ENCODE data around the gene CDH15.
"Not testable (repeated sequence)": the region's sequence is repeated elsewhere in the genome, so short reads cannot be mapped to it uniquely, and the experiment has no call there.

DNA sequence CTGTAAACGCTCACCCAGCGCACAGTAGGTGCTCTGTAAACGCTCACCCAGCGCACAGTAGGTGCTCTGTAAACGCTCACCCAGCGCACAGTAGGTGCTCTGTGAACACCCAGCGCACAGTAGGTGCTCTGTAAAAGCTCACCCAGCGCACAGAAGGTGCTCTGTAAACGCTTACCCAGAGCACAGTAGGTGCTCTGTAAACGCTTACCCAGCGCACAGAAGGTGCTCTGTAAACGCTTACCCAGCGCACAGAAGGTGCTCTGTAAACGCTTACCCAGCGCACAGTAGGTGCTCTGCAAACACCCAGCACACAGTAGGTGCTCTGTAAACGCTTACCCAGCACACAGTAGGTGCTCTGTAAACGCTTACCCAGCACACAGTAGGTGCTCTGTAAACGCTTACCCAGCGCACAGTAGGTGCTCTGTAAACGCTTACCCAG, 15.1 kb downstream of the CDH15 start:
- TF ChIP-seq, protein P1, sequence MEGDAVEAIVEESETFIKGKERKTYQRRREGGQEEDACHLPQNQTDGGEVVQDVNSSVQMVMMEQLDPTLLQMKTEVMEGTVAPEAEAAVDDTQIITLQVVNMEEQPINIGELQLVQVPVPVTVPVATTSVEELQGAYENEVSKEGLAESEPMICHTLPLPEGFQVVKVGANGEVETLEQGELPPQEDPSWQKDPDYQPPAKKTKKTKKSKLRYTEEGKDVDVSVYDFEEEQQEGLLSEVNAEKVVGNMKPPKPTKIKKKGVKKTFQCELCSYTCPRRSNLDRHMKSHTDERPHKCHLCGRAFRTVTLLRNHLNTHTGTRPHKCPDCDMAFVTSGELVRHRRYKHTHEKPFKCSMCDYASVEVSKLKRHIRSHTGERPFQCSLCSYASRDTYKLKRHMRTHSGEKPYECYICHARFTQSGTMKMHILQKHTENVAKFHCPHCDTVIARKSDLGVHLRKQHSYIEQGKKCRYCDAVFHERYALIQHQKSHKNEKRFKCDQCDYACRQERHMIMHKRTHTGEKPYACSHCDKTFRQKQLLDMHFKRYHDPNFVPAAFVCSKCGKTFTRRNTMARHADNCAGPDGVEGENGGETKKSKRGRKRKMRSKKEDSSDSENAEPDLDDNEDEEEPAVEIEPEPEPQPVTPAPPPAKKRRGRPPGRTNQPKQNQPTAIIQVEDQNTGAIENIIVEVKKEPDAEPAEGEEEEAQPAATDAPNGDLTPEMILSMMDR (IDR thresholded peaks at IDR 0.05) = not testable (repeated sequence)
- not testable (repeated sequence) for TF ChIP-seq POLR2A (IDR thresholded peaks at IDR 0.05)

Measured in thyroid gland (tissue), 4 donors.